ENCODE measurements around the gene POPDC2. TPM values are rescaled to one million over a fixed set of nuclear protein-coding genes. Genes with fewer than 3 reads are reported as not detected.

The POPDC2 gene
- total and polyA plus RNA-seq, 8 donors, result 1.4 to 10.7 (median 8.7) TPM

DNA sequence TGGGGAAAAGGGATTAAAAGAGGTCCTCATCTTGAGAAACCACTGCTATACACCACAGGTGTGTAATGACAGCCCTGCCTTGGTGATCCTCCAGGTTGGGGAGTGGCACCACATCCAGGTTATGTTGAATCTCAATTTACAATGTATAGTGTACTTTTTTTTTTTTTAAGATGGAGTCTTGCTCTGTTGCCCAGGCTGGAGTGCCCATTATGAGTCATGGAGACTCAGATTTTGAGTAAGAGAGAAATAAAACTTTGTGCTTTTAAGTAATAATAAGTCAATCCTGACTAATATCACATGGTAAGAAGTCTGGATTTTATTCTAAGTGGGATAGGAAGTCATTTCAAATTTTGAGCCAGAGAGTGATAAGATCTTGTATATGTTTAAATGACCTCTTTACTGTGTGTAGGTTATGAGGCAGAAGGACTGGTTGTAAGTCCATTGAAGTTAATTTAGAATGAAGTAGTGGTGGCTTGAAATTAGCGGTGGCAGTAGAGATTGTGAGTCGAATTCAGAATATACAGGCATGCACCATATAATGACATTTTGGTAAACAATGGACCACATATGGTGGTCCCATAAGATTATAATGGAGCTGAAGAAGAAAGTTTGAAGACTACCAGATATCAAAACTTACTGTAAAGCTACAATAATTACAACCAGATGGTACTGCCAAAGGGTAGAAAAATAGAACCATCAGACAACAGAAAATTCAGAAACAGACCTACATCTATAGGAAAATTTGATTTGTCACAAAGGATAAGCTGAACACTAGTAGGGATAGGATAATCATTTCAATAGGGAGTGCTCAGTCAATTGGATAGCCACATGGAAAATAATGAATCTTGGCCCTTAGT is 20.7 kb downstream of the POPDC2 start:
- peaks cover 4 to 18% (median 11%) of the 10 kb centered on the region in 4 donors for H3K36me3 ChIP-seq
- intact Hi-C loops (cut with DNase I; ENCODE audit: low total_unique reads), result no loop called here

DNA sequence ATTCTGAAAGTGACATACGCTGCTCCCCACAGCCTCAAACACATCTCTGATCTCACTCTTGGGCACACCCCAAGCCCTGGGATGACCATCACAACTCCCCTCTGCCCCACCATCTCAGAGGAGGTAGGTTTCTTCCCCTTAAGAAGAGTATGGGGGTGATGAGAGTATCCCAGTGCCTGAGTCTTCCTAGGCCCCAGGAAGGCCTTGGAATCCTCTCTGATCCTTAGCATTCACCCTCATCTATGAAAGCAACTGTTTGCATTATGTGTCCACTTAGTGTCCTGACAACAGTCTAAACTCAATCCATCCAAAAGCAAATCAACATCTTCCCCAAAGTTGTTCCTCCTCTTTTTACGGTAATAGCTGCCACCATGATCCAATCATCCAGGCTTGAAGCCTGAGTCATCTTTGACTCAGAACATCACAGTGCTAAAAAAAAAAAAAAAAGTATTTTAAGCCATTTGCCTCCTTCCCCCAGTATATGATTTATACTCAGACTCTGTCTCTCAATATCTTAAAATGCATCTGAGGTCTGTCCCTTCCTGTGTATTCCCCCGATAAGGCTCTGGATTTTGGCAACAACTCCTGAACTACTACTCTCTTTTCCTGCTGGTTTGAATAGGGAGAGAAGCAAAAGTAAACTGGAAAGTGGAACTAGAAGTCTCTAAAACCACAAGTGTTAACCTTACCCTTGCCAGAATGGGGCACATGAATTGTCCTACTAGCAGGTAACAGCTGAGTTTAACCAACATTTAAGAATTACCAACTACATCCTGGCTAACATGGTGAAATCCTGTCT is 22.5 kb downstream of the POPDC2 start:
- 43 to 62% (median 56%) methylated on average over 3 of the region's 3 CpGs for WGBS, 5 donors
- peak overlapping the region; percentile 72 to 84 (median 80) for H3K27ac ChIP-seq
- H3K4me3 ChIP-seq, result no peak overlapping the region
- H3K27me3 ChIP-seq, result no peaks in the 10 kb centered on the region
- peak in 1 of 2 donors; percentile 36 for DNase-seq
- intact Hi-C loops (cut with DNase I; ENCODE audit: low total_unique reads), result no loop called here
- H3K4me1 ChIP-seq, result peaks cover 0 to 16% (median 0%) of the 10 kb centered on the region in 4 donors
- peaks cover 4 to 14% (median 11%) of the 10 kb centered on the region in 4 donors for H3K36me3 ChIP-seq
- TF ChIP-seq POLR2AphosphoS5 (IDR thresholded peaks at IDR 0.05), result peak in 1 of 3 donors; percentile 71
- no peak for TF ChIP-seq POLR2A (IDR thresholded peaks at IDR 0.05)
- no peaks in the 10 kb centered on the region for H3K9me3 ChIP-seq

More for the DNA sequence above, 20.7 kb downstream of the POPDC2 start:
- no peak overlapping the region for H3K4me3 ChIP-seq
- WGBS, 5 donors, result 56 to 84% (median 74%) methylated on average over 2 of the region's 2 CpGs
- TF ChIP-seq POLR2AphosphoS5 (IDR thresholded peaks at IDR 0.05) (no peak), EP300 (IDR thresholded peaks at IDR 0.05) (no peak), POLR2A (IDR thresholded peaks at IDR 0.05) (no peak)
- TF ChIP-seq, protein P1, sequence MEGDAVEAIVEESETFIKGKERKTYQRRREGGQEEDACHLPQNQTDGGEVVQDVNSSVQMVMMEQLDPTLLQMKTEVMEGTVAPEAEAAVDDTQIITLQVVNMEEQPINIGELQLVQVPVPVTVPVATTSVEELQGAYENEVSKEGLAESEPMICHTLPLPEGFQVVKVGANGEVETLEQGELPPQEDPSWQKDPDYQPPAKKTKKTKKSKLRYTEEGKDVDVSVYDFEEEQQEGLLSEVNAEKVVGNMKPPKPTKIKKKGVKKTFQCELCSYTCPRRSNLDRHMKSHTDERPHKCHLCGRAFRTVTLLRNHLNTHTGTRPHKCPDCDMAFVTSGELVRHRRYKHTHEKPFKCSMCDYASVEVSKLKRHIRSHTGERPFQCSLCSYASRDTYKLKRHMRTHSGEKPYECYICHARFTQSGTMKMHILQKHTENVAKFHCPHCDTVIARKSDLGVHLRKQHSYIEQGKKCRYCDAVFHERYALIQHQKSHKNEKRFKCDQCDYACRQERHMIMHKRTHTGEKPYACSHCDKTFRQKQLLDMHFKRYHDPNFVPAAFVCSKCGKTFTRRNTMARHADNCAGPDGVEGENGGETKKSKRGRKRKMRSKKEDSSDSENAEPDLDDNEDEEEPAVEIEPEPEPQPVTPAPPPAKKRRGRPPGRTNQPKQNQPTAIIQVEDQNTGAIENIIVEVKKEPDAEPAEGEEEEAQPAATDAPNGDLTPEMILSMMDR (IDR thresholded peaks at IDR 0.05), result no peak
- no peaks in the 10 kb centered on the region for H3K27me3 ChIP-seq
- no peak for DNase-seq
- peaks cover 0 to 23% (median 0%) of the 10 kb centered on the region in 4 donors for H3K4me1 ChIP-seq
- H3K9me3 ChIP-seq, result no peaks in the 10 kb centered on the region
- peak overlapping the region in 4 of 5 donors; percentile 72 to 84 (median 78) for H3K27ac ChIP-seq

DNA sequence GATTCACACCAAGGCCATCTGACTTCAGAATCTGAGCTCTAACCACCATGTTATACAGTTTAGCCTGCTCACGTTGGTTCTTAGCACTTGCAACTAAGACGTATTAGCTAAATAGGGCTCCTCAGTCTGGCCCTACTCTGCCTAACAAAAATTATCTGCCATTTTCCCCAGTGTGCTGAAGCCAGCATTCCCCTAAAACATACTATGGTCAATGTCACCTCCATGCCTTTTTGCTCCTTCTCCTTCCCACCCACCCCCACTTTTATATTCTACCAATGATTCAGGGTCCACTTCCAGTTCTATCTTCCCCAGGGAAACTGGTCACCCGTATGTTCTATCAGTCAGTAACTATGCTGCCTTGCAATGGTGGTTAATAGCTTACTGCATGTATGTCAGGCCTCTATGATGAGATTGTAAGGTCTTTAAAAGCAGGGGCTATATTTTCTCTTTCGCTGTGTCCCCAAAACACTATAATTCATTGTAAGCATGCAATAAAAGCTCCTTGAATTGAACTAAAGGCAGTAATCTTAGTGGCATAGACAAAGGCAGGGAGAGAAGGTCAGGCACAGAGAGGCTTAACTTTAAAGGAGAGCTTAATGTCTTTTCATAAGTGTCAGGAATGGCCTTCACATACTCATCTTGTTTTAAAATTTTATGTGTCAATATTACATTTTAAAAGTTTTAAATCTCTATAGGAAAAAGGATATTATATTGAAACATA is 23.3 kb downstream of the POPDC2 start:
- Histone ChIP-seq H3K27me3 (no peaks in the 10 kb centered on the region), H3K4me3 (no peak overlapping the region), H3K36me3 (peaks cover 1 to 11% (median 7%) of the 10 kb centered on the region in 4 donors), H3K27ac (peak overlapping the region; percentile 72 to 84 (median 80)), H3K4me1 (peaks cover 0 to 16% (median under 1%) of the 10 kb centered on the region in 4 donors), H3K9me3 (no peaks in the 10 kb centered on the region)
- WGBS, 5 donors, result 89 to 95% (median 90%) methylated on average over 4 of the region's 4 CpGs
- no peak for DNase-seq
- intact Hi-C loops (cut with DNase I; ENCODE audit: low total_unique reads), result no loop called here
- TF ChIP-seq EP300 (IDR thresholded peaks at IDR 0.05), result no peak
- TF ChIP-seq, protein P1 (IDR thresholded peaks at IDR 0.05), result no peak
- no peak for TF ChIP-seq POLR2A (IDR thresholded peaks at IDR 0.05)
- no peak for TF ChIP-seq POLR2AphosphoS5 (IDR thresholded peaks at IDR 0.05)

DNA sequence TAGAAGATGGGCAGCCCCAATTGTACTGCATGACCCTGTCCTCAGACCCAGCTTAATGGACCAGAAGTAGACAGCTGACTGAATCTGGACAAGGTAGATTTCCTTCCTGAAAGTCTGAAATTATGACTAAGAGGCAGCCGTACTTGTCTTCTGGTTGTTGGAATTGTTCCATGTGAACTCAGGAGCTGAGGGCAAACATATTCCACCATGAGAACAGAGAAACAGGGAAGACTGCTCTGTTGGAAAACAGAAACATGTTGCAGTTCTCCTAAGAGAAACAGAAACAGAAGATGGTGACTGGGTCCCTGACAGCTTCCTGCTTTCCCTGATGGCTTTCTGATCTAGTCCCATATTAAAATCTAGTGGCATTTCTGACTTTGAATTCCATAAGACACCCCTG is 24.1 kb downstream of the POPDC2 start:
- Histone ChIP-seq H3K27me3 (no peaks in the 10 kb centered on the region), H3K4me1 (peaks cover 0 to 16% (median 4%) of the 10 kb centered on the region in 4 donors), H3K9me3 (no peaks in the 10 kb centered on the region), H3K36me3 (peaks cover 0 to 3% (median 1%) of the 10 kb centered on the region in 4 donors), H3K4me3 (no peak overlapping the region), H3K27ac (peak overlapping the region in 4 of 5 donors; percentile 15 to 84 (median 76))
- 8 to 47% (median 42%) methylated on average over 1 of the region's 1 CpG for WGBS, 5 donors
- peak in 1 of 3 donors; percentile 8 for TF ChIP-seq POLR2AphosphoS5 (IDR thresholded peaks at IDR 0.05)
- no peak for TF ChIP-seq EP300 (IDR thresholded peaks at IDR 0.05)
- TF ChIP-seq, protein P1 (IDR thresholded peaks at IDR 0.05), result no peak
- DNase-seq, result no peak
- intact Hi-C loops (cut with DNase I; ENCODE audit: low total_unique reads), result no loop called here

Data from stomach (tissue), 9 donors.